Hematopoietic multipotent progenitor cell treated with erythropoietin and hydrocortisone succinate and interleukin-3 and kit ligand, for 8 days (in vitro differentiated cells): ENCODE results near the gene ADGRD2.

Experiments
- DNase-seq: peaks from one replicate; pipeline ENCODE4 v3.0.0-alpha.2; 2015

ADGRD2 gene

GRCh38 chr9:124439086-124439485 lies 11.2 kb upstream of the ADGRD2 start:
- DNase-seq = no peak

- no peak for DNase-seq
These were observed 10.5 kb upstream of the ADGRD2 start for GRCh38 chr9:124439686-124440243.

DNA sequence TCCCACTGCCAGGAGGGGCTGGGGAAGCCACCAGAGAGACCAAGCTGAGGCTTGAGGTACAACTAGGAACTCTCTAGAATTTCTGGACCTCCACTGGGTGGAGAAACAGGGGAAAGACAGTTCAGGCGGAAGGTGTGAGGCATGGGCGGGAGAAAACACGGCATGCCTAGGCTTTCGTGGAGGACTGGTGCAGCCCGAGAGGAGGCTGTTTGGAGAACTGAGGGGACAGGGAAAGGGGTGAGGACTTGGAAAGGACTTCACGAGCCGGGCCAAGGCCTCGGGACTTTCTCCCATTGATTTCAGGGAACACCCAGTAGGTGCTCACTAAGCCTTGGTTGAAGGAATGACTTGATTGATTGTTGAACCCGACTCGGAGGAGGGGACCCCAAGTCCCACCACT lies 9.5 kb upstream of the ADGRD2 start:
- no peak for DNase-seq

DNA sequence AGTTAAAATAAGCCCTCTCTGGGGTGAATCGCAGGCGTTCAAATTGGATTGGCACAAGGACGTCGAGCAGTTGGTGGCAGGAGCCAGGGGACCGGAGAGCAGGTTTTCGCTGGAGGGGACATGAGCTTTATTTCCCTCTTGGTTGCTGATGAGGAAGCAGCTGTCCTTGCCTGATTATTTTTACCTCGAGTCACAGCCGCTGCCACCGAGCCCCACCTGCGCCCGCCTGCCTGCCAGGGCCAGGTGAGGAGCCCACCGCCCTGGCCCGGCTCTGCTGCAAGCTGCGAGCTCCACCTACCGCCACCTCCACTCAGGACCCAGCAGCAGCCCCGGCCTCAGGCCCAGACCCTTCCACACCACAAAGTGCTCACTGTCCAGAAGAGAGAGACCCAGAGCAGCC lies 9.0 kb upstream of the ADGRD2 start:
- DNase-seq = no peak

GRCh38 chr9:124442379-124442778 lies 7.9 kb upstream of the ADGRD2 start:
- DNase-seq = no peak

DNA sequence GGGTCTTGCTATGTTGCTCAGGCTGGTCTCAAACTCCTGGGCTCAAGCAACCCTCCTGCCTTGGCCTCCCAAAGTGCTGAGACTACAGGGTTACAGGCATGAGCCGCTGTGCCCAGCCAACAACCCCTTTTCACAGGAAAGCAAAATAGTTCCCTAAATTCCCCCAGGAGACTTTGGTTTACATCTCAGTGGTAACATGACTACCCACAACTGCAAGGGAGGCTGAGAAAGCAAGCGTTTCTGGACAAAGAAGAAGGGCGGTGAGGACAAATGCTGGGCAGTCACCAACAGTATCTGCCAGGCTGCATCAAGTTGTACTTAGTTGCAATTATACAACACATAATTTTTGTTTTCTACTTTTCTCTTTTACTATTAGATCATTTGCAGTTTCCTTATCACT lies 7.4 kb upstream of the ADGRD2 start:
- DNase-seq = no peak

DNA sequence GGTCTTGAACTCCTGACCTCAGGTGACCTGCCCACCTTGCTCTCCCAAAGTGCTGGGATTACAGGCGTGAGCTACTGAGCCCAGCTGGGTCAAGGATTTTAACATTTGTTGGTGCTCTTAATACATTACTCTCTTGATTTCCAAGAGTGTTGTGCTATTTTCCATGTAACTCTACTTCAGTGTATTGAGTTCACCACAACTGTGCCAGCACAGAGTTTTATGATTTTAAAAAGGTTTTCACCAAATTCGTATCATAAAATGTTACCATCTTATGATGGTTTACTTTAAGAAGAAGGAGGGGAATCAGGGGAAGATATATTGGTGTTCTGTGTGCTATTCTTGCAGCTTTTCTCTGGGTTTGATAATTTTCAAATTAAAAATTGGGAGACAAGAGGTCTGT lies 6.6 kb upstream of the ADGRD2 start:
- no peak for DNase-seq

GRCh38 chr9:124444166-124444565 lies 6.1 kb upstream of the ADGRD2 start:
- DNase-seq = no peak

GRCh38 chr9:124447297-124447661 lies 3.0 kb upstream of the ADGRD2 start:
- DNase-seq = no peak

- no peak for DNase-seq
These were observed 2.2 kb upstream of the ADGRD2 start for GRCh38 chr9:124448019-124448418.

GRCh38 chr9:124449381-124450151 lies 685 bp upstream of the ADGRD2 start:
- DNase-seq = no peak

GRCh38 chr9:124450931-124451661 lies 845 bp downstream of the ADGRD2 start:
- no peak for DNase-seq

GRCh38 chr9:124452326-124452725 lies 2.1 kb downstream of the ADGRD2 start:
- no peak for DNase-seq

DNA sequence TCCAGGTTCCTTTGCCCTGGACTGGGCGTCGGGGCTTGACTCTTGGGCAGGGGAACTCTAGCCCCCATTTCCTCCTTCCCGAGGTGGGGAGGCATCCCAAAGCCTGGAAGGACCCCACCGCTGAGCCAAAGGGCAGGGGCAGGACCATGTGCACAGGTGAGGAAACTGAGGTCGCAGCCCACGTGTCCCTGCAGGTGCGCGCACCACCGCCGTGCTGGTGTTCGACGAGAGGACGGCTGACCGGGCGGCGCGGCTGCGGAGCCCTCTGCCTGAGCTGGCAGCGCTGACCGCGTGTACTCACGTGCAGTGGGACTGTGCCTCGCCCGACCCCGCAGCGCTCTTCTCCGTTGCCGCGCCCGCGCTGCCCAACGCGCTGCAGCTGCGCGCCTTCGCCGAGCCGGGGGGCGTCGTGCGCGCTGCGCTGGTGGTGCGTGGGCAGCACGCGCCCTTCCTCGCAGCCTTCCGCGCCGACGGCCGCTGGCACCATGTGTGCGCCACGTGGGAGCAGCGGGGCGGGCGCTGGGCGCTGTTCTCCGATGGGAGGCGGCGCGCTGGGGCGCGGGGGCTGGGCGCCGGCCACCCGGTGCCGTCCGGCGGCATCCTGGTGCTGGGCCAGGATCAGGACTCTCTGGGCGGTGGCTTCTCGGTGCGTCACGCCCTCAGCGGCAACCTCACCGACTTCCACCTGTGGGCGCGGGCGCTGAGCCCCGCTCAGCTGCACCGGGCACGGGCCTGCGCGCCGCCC lies 2.8 kb downstream of the ADGRD2 start:
- DNase-seq = no peak

GRCh38 chr9:124453586-124454191 lies 3.4 kb downstream of the ADGRD2 start:
- DNase-seq = peak; percentile 72

GRCh38 chr9:124454296-124454695 lies 4.0 kb downstream of the ADGRD2 start:
- DNase-seq = no peak

DNA sequence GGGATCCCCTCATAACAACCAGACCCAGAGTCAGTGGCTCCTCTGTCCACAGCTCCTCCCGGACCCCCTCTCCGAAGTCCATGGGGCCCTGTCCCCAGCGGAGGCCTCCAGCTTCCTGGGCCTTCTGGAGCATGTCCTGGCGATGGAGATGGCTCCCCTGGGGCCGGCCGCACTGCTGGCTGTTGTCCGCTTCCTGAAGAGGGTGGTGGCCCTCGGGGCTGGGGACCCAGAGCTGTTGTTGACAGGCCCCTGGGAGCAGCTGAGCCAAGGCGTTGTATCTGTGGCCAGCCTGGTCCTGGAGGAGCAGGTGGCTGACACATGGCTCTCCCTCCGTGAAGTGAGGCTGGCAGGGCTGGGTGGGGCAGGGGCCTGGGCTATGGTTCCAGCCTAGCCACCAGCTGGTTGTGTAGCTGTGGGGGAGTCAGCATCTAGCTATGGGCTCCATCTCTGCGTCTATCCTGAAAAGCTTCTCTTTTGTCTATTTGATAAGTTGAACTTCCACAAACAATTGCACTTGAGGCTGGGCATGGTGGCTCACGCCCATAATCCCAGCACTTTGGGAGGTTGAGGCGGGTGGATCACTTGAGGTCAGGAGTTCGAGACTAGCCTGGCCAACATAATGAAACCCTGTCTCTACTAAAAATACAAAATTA lies 4.7 kb downstream of the ADGRD2 start:
- no peak for DNase-seq

- DNase-seq = no peak
These were observed 5.6 kb downstream of the ADGRD2 start for GRCh38 chr9:124455820-124456219.

- no peak for DNase-seq
These were observed 6.3 kb downstream of the ADGRD2 start for GRCh38 chr9:124456341-124457078.

DNA sequence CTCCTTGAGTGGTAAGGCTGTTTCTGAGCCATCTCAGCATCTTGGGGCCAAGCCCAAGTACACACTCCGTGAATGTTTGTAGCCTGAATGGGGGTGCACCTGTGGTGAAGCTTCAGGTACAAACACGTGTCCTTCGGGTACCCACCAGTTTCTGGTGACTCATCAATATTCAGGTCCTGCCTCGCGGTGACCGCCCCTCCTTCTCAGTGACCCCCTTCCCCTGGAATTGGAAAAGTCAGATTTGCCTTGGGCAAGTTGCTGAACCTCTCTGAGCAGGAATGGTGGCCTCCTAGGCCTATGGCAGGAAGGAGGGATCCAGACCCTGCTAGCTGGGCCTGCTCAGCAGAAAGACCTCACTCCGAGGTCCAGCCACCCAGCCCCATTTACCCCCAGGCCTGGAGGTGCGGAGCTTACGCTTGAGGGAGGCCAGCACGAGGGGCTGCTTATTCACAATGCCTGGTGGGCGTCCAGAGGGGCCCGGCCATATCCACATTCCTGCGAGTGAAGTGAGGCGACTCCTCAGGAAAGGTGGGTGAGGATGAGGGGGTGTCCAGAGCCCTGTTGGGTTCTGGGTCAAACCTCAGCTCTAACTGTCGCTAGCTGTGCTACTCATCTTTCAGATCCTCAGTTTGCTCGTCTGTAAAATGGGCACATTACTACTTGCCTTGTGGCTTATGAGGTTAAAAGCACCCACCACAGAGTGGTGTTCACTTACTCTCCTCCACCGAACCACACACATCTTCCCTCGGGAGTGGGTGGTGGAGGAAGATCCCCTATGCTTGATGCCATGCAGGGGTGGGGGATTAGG lies 7.0 kb downstream of the ADGRD2 start:
- no peak for DNase-seq

- no peak for DNase-seq
These were observed 7.7 kb downstream of the ADGRD2 start for GRCh38 chr9:124457887-124458431.
